ELF-1 (cell line): ENCODE data around the gene MREG.
"Not testable (repeated sequence)": the region's sequence is repeated elsewhere in the genome, so short reads cannot be mapped to it uniquely, and the experiment has no call there.

Experiments
- DNase-seq: peaks from one replicate; pipeline ENCODE4 v3.0.0-alpha.2; 2016; ENCODE audit warnings: low read depth, low spot score

MREG gene

DNA sequence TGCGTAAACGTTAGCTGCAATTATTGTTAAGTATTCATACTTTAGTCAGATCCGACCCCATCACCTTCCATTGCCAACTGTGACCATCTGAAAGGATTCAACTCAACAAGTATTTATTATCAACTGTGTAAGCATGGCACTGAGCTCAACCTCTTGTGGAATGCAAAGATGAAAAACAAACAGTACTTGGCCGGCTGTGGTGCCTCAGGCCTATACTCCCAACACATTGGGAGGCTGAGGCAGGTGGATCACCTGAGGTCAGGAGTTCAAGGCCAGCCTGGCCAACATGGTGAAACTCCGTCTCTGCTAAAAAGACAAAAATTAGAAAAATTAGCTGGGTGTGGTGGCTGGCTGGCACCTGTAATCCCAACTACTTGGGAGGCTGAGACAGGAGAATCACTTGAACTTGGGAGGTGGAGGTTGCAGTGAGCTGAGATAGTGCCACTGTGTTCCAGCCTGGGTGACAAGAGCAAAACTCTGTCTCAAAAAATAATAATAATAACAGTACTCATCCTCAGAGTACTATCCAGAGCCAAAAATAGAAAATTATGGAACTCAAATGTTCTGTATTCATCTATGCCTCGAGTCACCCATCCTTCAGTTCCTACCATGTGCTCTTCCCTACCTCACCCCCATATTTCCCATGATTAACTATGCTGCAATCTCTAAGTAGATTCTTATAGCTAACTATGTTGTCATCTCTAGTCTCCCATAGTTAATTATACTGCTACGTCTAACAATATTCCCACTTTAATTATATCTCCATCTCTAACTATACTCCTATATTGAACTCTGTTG lies 8.6 kb upstream of the MREG start:
- no peak for DNase-seq

- DNase-seq: no peak
Observed at GRCh38 chr2:216018709-216019108, 5.4 kb upstream of the MREG start.

DNA sequence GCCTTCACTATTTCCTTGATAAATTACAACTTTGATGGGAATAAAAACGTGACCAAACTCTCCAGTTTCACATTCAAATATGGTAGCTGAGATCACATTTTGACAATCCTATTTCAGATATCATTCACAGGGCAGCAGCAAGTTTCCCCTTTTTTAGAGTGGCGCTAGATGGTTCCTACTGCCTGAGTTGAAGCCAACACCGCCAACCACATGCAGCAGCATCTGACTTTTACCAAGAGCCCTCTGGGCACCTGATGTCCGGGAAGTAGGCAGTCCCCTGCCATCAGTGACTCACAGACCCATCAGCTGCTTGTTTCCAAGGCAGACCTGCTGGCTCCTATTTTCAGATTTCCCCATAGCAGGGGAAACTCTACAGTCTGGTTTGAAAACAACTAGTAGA lies 4.0 kb upstream of the MREG start:
- DNase-seq: peak; percentile 40

- no peak for DNase-seq
Observed at GRCh38 chr2:216016581-216016980, 3.2 kb upstream of the MREG start.

- no peak for DNase-seq
Observed at GRCh38 chr2:216015722-216016464, 2.5 kb upstream of the MREG start.

- no peak for DNase-seq
Observed at GRCh38 chr2:216014986-216015385, 1.6 kb upstream of the MREG start.

DNA sequence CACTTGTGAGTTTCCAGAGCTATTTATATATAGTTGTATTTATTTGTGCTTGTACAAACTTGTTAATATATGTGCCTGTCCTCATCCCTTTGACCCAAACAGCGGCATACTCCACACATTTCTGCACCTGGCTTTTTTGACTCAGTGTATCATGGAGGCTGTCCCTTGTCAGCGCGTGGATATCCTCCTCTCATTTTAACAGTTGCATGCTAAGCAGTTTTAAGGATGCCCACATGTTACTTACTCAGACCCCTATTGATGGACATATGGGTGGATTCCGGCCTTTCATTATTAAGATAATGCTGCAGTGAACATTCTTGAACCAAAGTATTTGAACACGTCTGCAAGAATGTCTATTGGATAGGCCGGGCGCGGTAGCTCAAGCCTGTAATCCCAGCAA lies 655 bp upstream of the MREG start:
- DNase-seq: no peak

GRCh38 chr2:216012830-216013079 lies 596 bp downstream of the MREG start:
- DNase-seq: no peak

- DNase-seq: no peak
Observed at GRCh38 chr2:216012133-216012829, 1.1 kb downstream of the MREG start.

DNA sequence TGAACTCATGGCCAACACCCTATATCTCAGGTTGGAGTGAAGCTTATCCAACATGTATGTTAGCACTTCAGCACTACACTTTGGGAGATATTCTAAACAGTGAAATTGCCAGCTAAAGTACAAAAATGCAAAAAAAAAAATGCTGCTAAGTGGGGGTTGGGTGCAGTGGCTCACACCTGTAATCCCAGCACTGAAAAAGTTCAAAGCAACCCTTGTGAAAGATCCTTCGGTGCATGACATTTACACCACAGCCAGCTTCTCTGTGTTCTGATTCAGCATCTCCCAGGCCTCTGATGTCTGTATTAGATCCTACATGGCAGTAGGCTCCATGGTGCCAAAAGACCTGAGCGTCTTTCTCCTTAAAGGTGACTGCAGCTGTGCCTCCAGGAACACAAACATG lies 4.1 kb downstream of the MREG start:
- not testable (repeated sequence) for DNase-seq

GRCh38 chr2:216008387-216008786 lies 5.0 kb downstream of the MREG start:
- DNase-seq: no peak

DNA sequence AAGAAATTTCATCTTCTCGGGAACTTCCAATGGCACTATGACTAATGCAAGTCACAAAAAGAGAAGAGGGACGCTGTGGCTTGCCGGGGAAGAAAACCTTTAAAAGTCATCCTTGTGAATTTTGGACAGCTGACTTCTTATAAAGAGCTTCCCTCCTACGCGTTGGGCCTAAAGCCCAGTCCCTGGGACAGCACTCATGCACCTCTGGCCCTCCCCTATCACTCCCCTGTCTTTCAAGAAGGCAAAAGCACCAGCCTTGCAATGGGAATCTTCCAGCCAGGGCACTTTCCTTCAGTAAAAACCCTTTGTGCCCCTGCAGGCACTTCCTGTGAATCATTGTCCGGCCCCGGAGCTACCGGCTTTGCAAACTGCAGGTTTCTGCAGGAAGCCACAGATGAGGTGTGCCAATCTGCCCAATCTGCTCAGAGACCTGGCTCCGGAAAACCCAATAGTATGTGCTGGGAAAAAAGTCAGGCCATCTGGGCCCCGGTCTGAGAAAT lies 7.1 kb downstream of the MREG start:
- DNase-seq: peak; percentile 73

DNA sequence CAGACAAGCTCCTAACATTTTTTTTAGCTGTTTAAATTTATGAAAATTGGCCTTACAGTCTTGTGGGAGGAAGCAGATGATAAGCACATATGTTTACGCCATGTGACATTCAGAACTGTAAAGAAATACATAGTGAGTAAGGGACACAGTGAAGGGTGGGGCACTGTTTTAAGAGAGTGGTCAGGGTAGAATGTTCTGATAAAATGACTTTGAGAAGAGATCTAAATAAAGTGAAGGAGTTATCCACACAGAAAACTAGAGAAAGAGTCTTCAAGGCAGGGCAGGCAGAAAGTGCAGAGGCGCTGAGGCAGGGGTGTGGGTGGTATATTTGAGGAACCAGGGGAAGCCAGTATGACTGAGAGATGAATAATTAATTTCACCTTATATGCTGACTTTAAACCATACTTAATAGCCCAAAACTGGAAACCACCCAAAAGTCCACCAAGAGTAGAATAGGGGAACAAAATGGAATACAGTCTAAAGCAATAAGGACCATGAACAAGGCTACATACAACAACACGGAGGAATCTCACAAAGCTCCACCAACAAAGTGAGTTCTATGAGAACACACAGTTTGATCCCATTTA lies 8.6 kb downstream of the MREG start:
- DNase-seq: no peak

GRCh38 chr2:216003876-216004696 lies 9.3 kb downstream of the MREG start:
- no peak for DNase-seq

DNA sequence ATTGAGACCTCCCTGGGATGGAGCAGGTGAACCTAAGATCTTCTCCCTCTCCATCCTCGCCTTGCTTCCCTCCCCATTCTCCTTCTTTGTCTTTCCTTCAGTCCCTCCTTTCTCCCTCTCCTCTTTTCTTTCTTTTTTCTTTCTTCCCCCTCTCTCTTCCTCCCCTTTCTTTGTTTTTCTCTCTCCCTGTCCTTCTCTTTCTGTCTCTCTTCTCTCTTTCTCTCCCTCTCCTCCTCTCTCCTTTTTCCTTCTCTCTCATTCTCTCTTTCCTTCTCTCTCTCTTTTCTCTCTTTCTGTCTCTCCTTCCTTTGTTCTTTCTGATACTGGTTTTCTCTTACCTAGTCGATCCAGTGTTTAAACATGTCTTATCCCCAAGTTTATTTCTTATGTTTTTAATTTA lies 10.7 kb downstream of the MREG start:
- no peak for DNase-seq

- DNase-seq: peak; percentile 39
Observed at GRCh38 chr2:216002101-216002678, 11.2 kb downstream of the MREG start.

- no peak for DNase-seq
Observed at GRCh38 chr2:216001216-216002100, 11.9 kb downstream of the MREG start.

GRCh38 chr2:215998636-215999035 lies 14.7 kb downstream of the MREG start:
- DNase-seq: no peak

GRCh38 chr2:215997219-215997618 lies 16.1 kb downstream of the MREG start:
- DNase-seq: no peak

- no peak for DNase-seq
Observed at GRCh38 chr2:215994911-215995310, 18.4 kb downstream of the MREG start.
